Measurements from ENCODE around the gene APOO. TPM values are rescaled to one million over a fixed set of nuclear protein-coding genes. Genes with fewer than 3 reads are reported as not detected.

Gene APOO
- polyA plus RNA-seq, 1 donor from 2014 or later = 42.5 TPM

- Histone ChIP-seq H3K9me2 (ENCODE audit: insufficient read depth, low read length) (no peaks in the 10 kb centered on the region), H3K27ac (ENCODE audit: low read length) (no peak overlapping the region), H3K79me2 (replicated peaks; ENCODE audit: insufficient read depth, low read length) (no peaks in the 10 kb centered on the region), H3K4me3 (ENCODE audit: low read length) (no peak overlapping the region), H3K27me3 (ENCODE audit: insufficient read depth, low read depth, low read length) (no peaks in the 10 kb centered on the region), H3K9me3 (ENCODE audit: low read length) (no peaks in the 10 kb centered on the region), H3K36me3 (ENCODE audit: insufficient read depth, low read length) (no peaks in the 10 kb centered on the region), H4K20me1 (ENCODE audit: insufficient read depth) (no peaks in the 10 kb centered on the region), H3K9ac (ENCODE audit: low read length) (no peak overlapping the region), H2AFZ (ENCODE audit: low read depth, low read length) (no peak overlapping the region), H3K4me2 (ENCODE audit: low read length) (no peak overlapping the region), H3F3A (ENCODE audit: insufficient read depth, low read length, poor library complexity, severe bottlenecking) (no peaks in the 10 kb centered on the region)
- TF ChIP-seq REST (IDR thresholded peaks at IDR 0.05; ENCODE audit: borderline replicate concordance) (no peak), POLR2AphosphoS5 (IDR thresholded peaks at IDR 0.05) (no peak), EZH2 (IDR thresholded peaks at IDR 0.05; ENCODE audit: borderline replicate concordance, insufficient read depth, low read length, poor library complexity, severe bottlenecking) (no peak), SMC3 (conservative IDR thresholded peaks at IDR 0.05; ENCODE audit: poor library complexity) (no peak), RAD21 (conservative IDR thresholded peaks at IDR 0.05) (no peak), TAF1 (IDR thresholded peaks at IDR 0.05; ENCODE audit: low read depth) (no peak), MXI1 (conservative IDR thresholded peaks at IDR 0.05; ENCODE audit: poor library complexity, severe bottlenecking) (no peak), EP300 (conservative IDR thresholded peaks at IDR 0.05; ENCODE audit: poor library complexity, severe bottlenecking) (no peak)
Observed at GRCh38 chrX:23857935-23858334, 49.8 kb downstream of the APOO start.

- Histone ChIP-seq H3K27ac (ENCODE audit: low read length) (no peak overlapping the region), H3K9me3 (ENCODE audit: low read length) (no peaks in the 10 kb centered on the region), H3F3A (ENCODE audit: insufficient read depth, low read length, poor library complexity, severe bottlenecking) (no peaks in the 10 kb centered on the region), H4K20me1 (ENCODE audit: insufficient read depth) (no peaks in the 10 kb centered on the region), H3K4me2 (ENCODE audit: low read length) (no peak overlapping the region), H2AFZ (ENCODE audit: low read depth, low read length) (no peak overlapping the region), H3K9ac (ENCODE audit: low read length) (no peak overlapping the region), H3K36me3 (ENCODE audit: insufficient read depth, low read length) (no peaks in the 10 kb centered on the region), H3K79me2 (replicated peaks; ENCODE audit: insufficient read depth, low read length) (no peaks in the 10 kb centered on the region), H3K4me3 (ENCODE audit: low read length) (no peak overlapping the region), H3K27me3 (ENCODE audit: insufficient read depth, low read depth, low read length) (no peaks in the 10 kb centered on the region), H3K9me2 (ENCODE audit: insufficient read depth, low read length) (no peaks in the 10 kb centered on the region)
- TF ChIP-seq SMC3 (conservative IDR thresholded peaks at IDR 0.05; ENCODE audit: poor library complexity) = no peak
- TF ChIP-seq RAD21 (conservative IDR thresholded peaks at IDR 0.05) = no peak
- no peak for TF ChIP-seq REST (IDR thresholded peaks at IDR 0.05; ENCODE audit: borderline replicate concordance)
- TF ChIP-seq MXI1 (conservative IDR thresholded peaks at IDR 0.05; ENCODE audit: poor library complexity, severe bottlenecking) = no peak
- no peak for TF ChIP-seq CTCF (IDR thresholded peaks at IDR 0.05; ENCODE audit: poor library complexity, severe bottlenecking)
- TF ChIP-seq POLR2AphosphoS5 (IDR thresholded peaks at IDR 0.05) = no peak
Observed at GRCh38 chrX:23857363-23857762, 50.4 kb downstream of the APOO start.

Data from neural cell (in vitro differentiated cells).